ENCODE results near the gene GIPR. TPM values are rescaled to one million over a fixed set of nuclear protein-coding genes. Genes with fewer than 3 reads are reported as not detected.

Gene GIPR
- total RNA-seq, 1 experiment from 2014 or later = 2.0 TPM

DNA sequence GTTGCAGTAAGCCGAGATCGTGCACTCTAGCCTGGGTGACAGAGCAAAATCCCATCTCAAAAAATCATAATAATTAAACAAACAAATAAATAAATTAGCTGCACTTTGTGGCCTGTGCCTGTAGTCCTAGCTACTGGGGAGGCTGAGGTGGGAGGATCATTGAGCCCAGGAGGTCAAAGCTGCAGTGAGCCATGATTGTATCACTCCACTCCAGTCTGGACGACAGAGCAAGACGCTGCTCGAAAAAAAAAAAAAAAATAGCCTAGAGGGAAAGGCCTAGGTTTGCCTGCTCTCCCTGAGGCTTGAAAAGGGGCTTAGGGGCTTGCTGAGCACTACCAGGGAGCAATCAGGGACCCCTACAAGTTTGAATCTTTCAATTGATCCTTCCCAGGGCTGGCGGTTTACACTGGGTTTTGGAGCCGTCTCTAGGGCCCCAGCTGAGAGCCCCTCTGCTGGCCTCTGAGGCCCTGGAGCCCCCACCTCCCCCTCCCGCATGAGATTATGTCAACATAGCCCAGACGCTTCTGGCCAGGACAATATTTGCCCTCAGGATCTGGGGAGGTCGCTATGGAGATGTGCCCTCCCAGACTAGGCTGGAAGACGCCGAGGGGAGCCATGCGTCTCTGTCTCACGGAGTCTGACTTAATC lies 10.4 kb upstream of the GIPR start:
- H3K27me3 ChIP-seq (ENCODE audit: control insufficient read depth, insufficient read depth, low read length) = no peaks in the 10 kb centered on the region
- no peaks in the 10 kb centered on the region for H3K36me3 ChIP-seq (ENCODE audit: control insufficient read depth, insufficient read depth, low read length)
- CTCF ChIA-PET = no interaction called here
- in situ Hi-C loops (cut with HindIII; ENCODE audit: low pct_unique_long_range_greater_than_20kb, low sequenced_read_pairs) = no loop called here
- ATAC-seq (no peak), DNase-seq (ENCODE audit: low read depth, low spot score) (no peak)
- intact Hi-C loops (cut with micrococcal nuclease; ENCODE audit: unreplicated experiment) = no loop called here
- no peak overlapping the region for H3K4me3 ChIP-seq (ENCODE audit: low read depth in 2 of 2, low read length in 2 of 2)
- no peaks in the 10 kb centered on the region for H3K9me3 ChIP-seq (ENCODE audit: control insufficient read depth, insufficient read depth, low read depth, low read length)
- TF ChIP-seq TCF7L2 (IDR thresholded peaks at IDR 0.05; ENCODE audit: low read depth, low read length) = no peak
- TF ChIP-seq, protein P1, sequence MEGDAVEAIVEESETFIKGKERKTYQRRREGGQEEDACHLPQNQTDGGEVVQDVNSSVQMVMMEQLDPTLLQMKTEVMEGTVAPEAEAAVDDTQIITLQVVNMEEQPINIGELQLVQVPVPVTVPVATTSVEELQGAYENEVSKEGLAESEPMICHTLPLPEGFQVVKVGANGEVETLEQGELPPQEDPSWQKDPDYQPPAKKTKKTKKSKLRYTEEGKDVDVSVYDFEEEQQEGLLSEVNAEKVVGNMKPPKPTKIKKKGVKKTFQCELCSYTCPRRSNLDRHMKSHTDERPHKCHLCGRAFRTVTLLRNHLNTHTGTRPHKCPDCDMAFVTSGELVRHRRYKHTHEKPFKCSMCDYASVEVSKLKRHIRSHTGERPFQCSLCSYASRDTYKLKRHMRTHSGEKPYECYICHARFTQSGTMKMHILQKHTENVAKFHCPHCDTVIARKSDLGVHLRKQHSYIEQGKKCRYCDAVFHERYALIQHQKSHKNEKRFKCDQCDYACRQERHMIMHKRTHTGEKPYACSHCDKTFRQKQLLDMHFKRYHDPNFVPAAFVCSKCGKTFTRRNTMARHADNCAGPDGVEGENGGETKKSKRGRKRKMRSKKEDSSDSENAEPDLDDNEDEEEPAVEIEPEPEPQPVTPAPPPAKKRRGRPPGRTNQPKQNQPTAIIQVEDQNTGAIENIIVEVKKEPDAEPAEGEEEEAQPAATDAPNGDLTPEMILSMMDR (IDR thresholded peaks at IDR 0.05) = no peak
- no peak for TF ChIP-seq SIN3A (IDR thresholded peaks at IDR 0.05; ENCODE audit: borderline replicate concordance, insufficient read depth, low read depth, low read length)
- TF ChIP-seq, protein P2, sequence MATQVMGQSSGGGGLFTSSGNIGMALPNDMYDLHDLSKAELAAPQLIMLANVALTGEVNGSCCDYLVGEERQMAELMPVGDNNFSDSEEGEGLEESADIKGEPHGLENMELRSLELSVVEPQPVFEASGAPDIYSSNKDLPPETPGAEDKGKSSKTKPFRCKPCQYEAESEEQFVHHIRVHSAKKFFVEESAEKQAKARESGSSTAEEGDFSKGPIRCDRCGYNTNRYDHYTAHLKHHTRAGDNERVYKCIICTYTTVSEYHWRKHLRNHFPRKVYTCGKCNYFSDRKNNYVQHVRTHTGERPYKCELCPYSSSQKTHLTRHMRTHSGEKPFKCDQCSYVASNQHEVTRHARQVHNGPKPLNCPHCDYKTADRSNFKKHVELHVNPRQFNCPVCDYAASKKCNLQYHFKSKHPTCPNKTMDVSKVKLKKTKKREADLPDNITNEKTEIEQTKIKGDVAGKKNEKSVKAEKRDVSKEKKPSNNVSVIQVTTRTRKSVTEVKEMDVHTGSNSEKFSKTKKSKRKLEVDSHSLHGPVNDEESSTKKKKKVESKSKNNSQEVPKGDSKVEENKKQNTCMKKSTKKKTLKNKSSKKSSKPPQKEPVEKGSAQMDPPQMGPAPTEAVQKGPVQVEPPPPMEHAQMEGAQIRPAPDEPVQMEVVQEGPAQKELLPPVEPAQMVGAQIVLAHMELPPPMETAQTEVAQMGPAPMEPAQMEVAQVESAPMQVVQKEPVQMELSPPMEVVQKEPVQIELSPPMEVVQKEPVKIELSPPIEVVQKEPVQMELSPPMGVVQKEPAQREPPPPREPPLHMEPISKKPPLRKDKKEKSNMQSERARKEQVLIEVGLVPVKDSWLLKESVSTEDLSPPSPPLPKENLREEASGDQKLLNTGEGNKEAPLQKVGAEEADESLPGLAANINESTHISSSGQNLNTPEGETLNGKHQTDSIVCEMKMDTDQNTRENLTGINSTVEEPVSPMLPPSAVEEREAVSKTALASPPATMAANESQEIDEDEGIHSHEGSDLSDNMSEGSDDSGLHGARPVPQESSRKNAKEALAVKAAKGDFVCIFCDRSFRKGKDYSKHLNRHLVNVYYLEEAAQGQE (IDR thresholded peaks at IDR 0.05; ENCODE audit: insufficient read depth in 1 of 2, low read depth in 2 of 2, low read length in 1 of 2) = no peak
- POLR2A ChIA-PET = no interaction called here
- no TSS peak for BruUV-seq (replicated peaks)
- H3K4me1 ChIP-seq (ENCODE audit: control insufficient read depth, insufficient read depth, low read length) = no peaks in the 10 kb centered on the region
- H3K27ac ChIP-seq (ENCODE audit: low read length) = no peak overlapping the region

DNA sequence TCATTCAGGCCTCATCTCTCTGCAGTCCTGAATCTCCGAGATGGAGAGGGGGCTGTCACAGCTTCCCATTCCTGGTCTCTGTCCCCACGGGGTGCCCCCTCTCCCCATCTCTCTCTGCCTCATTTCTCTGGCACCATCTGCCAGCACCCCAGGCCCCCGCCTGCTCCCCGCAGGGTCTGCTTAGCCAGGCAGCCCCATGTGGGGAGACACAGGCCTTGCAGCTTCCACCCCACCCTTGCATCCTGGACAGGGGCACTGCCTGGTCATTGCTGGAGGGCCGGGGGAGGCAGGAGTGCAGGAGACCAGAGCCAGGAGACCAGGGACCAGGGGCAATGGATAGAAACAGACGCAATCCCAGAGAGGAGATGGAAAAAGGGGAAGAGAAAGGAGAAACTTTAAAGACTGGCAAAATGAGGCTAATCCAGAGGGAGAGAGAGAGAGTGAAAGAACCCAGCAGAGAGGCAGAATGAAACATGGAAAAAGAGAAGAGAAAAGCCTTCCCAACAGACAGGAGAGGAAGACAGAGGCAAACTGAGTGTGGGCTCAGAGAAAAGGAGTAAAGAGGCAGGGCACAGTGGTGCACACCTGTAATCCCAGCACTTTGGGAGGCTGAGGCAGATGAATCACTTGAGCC lies 8.8 kb upstream of the GIPR start:
- POLR2A ChIA-PET = no interaction called here
- CTCF ChIA-PET = no interaction called here
- ATAC-seq (0 out of 2 replicates have a peak, but pooled peaks have one; percentile 45), DNase-seq (ENCODE audit: low read depth, low spot score) (no peak)
- H3K9me3 ChIP-seq (ENCODE audit: control insufficient read depth, insufficient read depth, low read depth, low read length) = no peaks in the 10 kb centered on the region
- no peaks in the 10 kb centered on the region for H3K36me3 ChIP-seq (ENCODE audit: control insufficient read depth, insufficient read depth, low read length)
- in situ Hi-C loops (cut with HindIII; ENCODE audit: low pct_unique_long_range_greater_than_20kb, low sequenced_read_pairs) = no loop called here
- BruUV-seq (replicated peaks) = no TSS peak
- no peaks in the 10 kb centered on the region for H3K4me1 ChIP-seq (ENCODE audit: control insufficient read depth, insufficient read depth, low read length)
- no peaks in the 10 kb centered on the region for H3K27me3 ChIP-seq (ENCODE audit: control insufficient read depth, insufficient read depth, low read length)
- TF ChIP-seq, protein P1 (IDR thresholded peaks at IDR 0.05) = no peak
- TF ChIP-seq POLR2AphosphoS5 (IDR thresholded peaks at IDR 0.05; ENCODE audit: low read depth, low read length) (no peak), SIN3A (IDR thresholded peaks at IDR 0.05; ENCODE audit: borderline replicate concordance, insufficient read depth, low read depth, low read length) (no peak), TCF7L2 (IDR thresholded peaks at IDR 0.05; ENCODE audit: low read depth, low read length) (no peak)
- TF ChIP-seq, protein P2 (IDR thresholded peaks at IDR 0.05; ENCODE audit: insufficient read depth in 1 of 2, low read depth in 2 of 2, low read length in 1 of 2) = no peak
- intact Hi-C loops (cut with micrococcal nuclease; ENCODE audit: unreplicated experiment) = no loop called here
- no peak overlapping the region for H3K4me3 ChIP-seq (ENCODE audit: low read depth in 2 of 2, low read length in 2 of 2)
- H3K27ac ChIP-seq (ENCODE audit: low read length) = no peak overlapping the region
